HepG2 (cell line): Measurements from ENCODE around the gene EFNA3. TPM values are rescaled to one million over a fixed set of nuclear protein-coding genes. Genes with fewer than 3 reads are reported as not detected.

Source experiments
- CREB1 ChIP-seq, 2 experiments: fragments of 450-650 bp in 1 of 2; IDR thresholded peaks; 2 replicates each; pipeline ENCODE4 v1.6.1; 2016 to 2017; ENCODE audit warnings: control low read depth in 1 of 2, mild to moderate bottlenecking in 1 of 2, missing compliant biosample characterization in 1 of 2, missing genetic modification characterization in 1 of 2
- GLI4 ChIP-seq: sonication (generic); formaldehyde crosslinking; IDR thresholded peaks from 2 replicates; pipeline ENCODE4 v1.5.1; 2020; ENCODE audit warnings: missing genetic modification reagents, mild to moderate bottlenecking, moderate library complexity, borderline replicate concordance
- GMEB1 ChIP-seq: sonication (generic); formaldehyde crosslinking; IDR thresholded peaks from 2 replicates; pipeline ENCODE4 v1.5.1; 2020; ENCODE audit warnings: missing genetic modification reagents, mild to moderate bottlenecking, borderline replicate concordance
- HNF4A ChIP-seq: sonication (generic); formaldehyde crosslinking; IDR thresholded peaks from 2 replicates; pipeline ENCODE4 v1.4.0; 2020; ENCODE audit warnings: missing genetic modification reagents
- LCORL ChIP-seq, 2 experiments: fragments of 450-650 bp in 1 of 2; sonication (generic) in 1 of 2; formaldehyde crosslinking in 1 of 2; IDR thresholded peaks; 2 replicates each; pipeline versions ENCODE4 v1.5.0 to v1.6.1; 2017 to 2020; ENCODE audit warnings: antibody characterized with exemption in 1 of 2, missing genetic modification reagents in 1 of 2
- MAZ ChIP-seq, 2 experiments: sonication (generic) in 1 of 2; formaldehyde crosslinking in 1 of 2; IDR thresholded peaks; 2 replicates each; pipeline versions ENCODE4 v1.5.0 to v1.6.1; 2012 to 2020; ENCODE audit warnings: low read depth in 2 of 2, mild to moderate bottlenecking in 2 of 2, borderline replicate concordance in 1 of 2, improper control_type of control experiment in 1 of 2, low read length in 1 of 2, missing genetic modification reagents in 1 of 2, moderate library complexity in 1 of 2
- PAXIP1 ChIP-seq: sonication (generic); formaldehyde crosslinking; conservative IDR thresholded peaks from 2 replicates; pipeline ENCODE4 v1.4.0; 2020; ENCODE audit warnings: mild to moderate bottlenecking, missing genetic modification reagents, moderate library complexity
- PRMT3 ChIP-seq: sonication (generic); formaldehyde crosslinking; IDR thresholded peaks from 2 replicates; pipeline ENCODE4 v1.8.1; 2022; ENCODE audit warnings: low read depth, mild to moderate bottlenecking, moderate library complexity, missing genetic modification reagents, borderline replicate concordance
- SALL1 ChIP-seq: sonication (generic); formaldehyde crosslinking; IDR thresholded peaks from 2 replicates; pipeline ENCODE4 v1.8.0; 2022; ENCODE audit warnings: mild to moderate bottlenecking, missing genetic modification reagents
- SIN3B ChIP-seq: fragments of 150-350 bp; IDR thresholded peaks from 2 replicates; pipeline ENCODE4 v1.6.1; 2014; ENCODE audit warnings: low read length
- SKI ChIP-seq: fragments of 450-650 bp; IDR thresholded peaks from one replicate; pipeline ENCODE4 v1.6.1; 2018; ENCODE audit warnings: mild to moderate bottlenecking; ENCODE audit not compliant: partially characterized antibody
- SNAI1 ChIP-seq: sonication (generic); formaldehyde crosslinking; IDR thresholded peaks from 2 replicates; pipeline ENCODE4 v1.5.0; 2020; ENCODE audit warnings: mild to moderate bottlenecking, missing genetic modification reagents, borderline replicate concordance
- ZFY ChIP-seq: sonication (generic); formaldehyde crosslinking; IDR thresholded peaks from 2 replicates; pipeline ENCODE4 v1.4.0; 2020; ENCODE audit warnings: missing genetic modification reagents
- ZNF430 ChIP-seq: sonication (generic); formaldehyde crosslinking; IDR thresholded peaks from 2 replicates; pipeline ENCODE4 v1.9.0; 2021; ENCODE audit warnings: mild to moderate bottlenecking, missing genetic modification reagents
- ZNF605 ChIP-seq: sonication (generic); formaldehyde crosslinking; IDR thresholded peaks from 2 replicates; pipeline ENCODE4 v1.8.0; 2022; ENCODE audit warnings: mild to moderate bottlenecking, missing genetic modification reagents
- ZNF878 ChIP-seq: sonication (generic); formaldehyde crosslinking; IDR thresholded peaks from 2 replicates; pipeline ENCODE4 v1.8.1; 2023; ENCODE audit warnings: mild to moderate bottlenecking, missing genetic modification reagents, moderate library complexity
- ZSCAN25 ChIP-seq: sonication (generic); formaldehyde crosslinking; IDR thresholded peaks from 2 replicates; pipeline ENCODE4 v1.8.0; 2022; ENCODE audit warnings: mild to moderate bottlenecking, missing genetic modification reagents
- ZXDC ChIP-seq: sonication (generic); formaldehyde crosslinking; IDR thresholded peaks from 2 replicates; pipeline ENCODE4 v1.5.0; 2020; ENCODE audit warnings: mild to moderate bottlenecking, missing genetic modification reagents
- polyA plus RNA-seq, 8 experiments: library from polyadenylated mRNA; depleted of rRNA in 3 of 8; stranded (reverse) in 7 of 8; unstranded in 1 of 8; fragments of >200 nt; fragmentation: Illumina TruSeq in 4 of 8; extraction: Trizol in 4 of 8; gene quantifications; 2 replicates each; pipeline versions ENCODE4 v1.2.1 to v1.2.3, GENCODE V29; 2011 to 2016; ENCODE audit warnings: low read depth in 4 of 8, missing spikeins in 1 of 8, mixed read lengths in 1 of 8; ENCODE audit not compliant: insufficient read depth in 1 of 8
- total RNA-seq, 5 experiments: library from RNA; depleted of rRNA; stranded (reverse); fragments of >200 nt; fragmentation: Illumina TruSeq; extraction: Trizol; gene quantifications; 2 replicates each; pipeline ENCODE4 v1.2.3, GENCODE V29; 2016; ENCODE audit warnings: low read depth in 1 of 5

EFNA3 gene
- total and polyA plus RNA-seq, 2 of the 13 experiments (the other 11 are each of a cell fraction or from before 2014, with no cell fraction given): 1.0 to 5.7 TPM

- TF ChIP-seq PAXIP1 (CRISPR knock-in tag) (peak; percentile 20; the same call in 1 of the 2 replicates), HNF4A (CRISPR knock-in tag) (0 out of 2 replicates have a peak, but pooled peaks have one; percentile 17), GLI4 (CRISPR knock-in tag) (no peak), PRMT3 (CRISPR knock-in tag) (0 out of 2 replicates have a peak, but pooled peaks have one; percentile 8), CREB1 (IDR thresholded peaks at IDR 0.05) (peak; percentile 17; the same call in 1 of the 2 replicates), CREB1 (CRISPR knock-in tag; IDR thresholded peaks at IDR 0.05) (no peak), SIN3B (no peak), GMEB1 (CRISPR knock-in tag) (0 out of 2 replicates have a peak, but pooled peaks have one; percentile 7), ZNF878 (CRISPR knock-in tag) (no peak), ZXDC (CRISPR knock-in tag) (0 out of 2 replicates have a peak, but pooled peaks have one; percentile 42), MAZ (IDR thresholded peaks at IDR 0.05; ENCODE audit: borderline replicate concordance, low read depth, low read length) (0 out of 2 replicates have a peak, but pooled peaks have one; percentile 25), MAZ (CRISPR knock-in tag; IDR thresholded peaks at IDR 0.05; ENCODE audit: low read depth) (no peak), LCORL (IDR thresholded peaks at IDR 0.05) (no peak), LCORL (CRISPR knock-in tag; IDR thresholded peaks at IDR 0.05) (peak; percentile 50; the same call in 1 of the 2 replicates), ZSCAN25 (CRISPR knock-in tag) (peak; percentile 74; the same call in 1 of the 2 replicates), SALL1 (peak; percentile 55), SNAI1 (CRISPR knock-in tag) (no peak), ZFY (CRISPR knock-in tag) (peak; percentile 43; the same call in 1 of the 2 replicates), SKI (peak; percentile 16), ZNF430 (CRISPR knock-in tag) (0 out of 2 replicates have a peak, but pooled peaks have one; percentile 7), ZNF605 (0 out of 2 replicates have a peak, but pooled peaks have one; percentile 25)
Observed at GRCh38 chr1:155124503-155125463, 46.1 kb downstream of the EFNA3 start (continued).
